ENCODE results near the gene C1QTNF6. TPM values are rescaled to one million over a fixed set of nuclear protein-coding genes. Genes with fewer than 3 reads are reported as not detected.
A peak's percentile ranks its signal among the peaks of the same experiment; 100 is the strongest.

Gene C1QTNF6
- total RNA-seq, 6 experiments from 2014 or later = 3.3 to 5.0 (median 4.0) TPM

- H3K27ac Mint-ChIP-seq = no peak overlapping the region
- no peak for DNase-seq
- H3K4me3 Mint-ChIP-seq = no peak overlapping the region
- peaks cover 9% of the 10 kb centered on the region for H3K27me3 Mint-ChIP-seq (ENCODE audit: insufficient read depth)
- no peaks in the 10 kb centered on the region for H3K36me3 Mint-ChIP-seq (ENCODE audit: low read depth)
- peaks cover 41% of the 10 kb centered on the region for H3K4me1 Mint-ChIP-seq (ENCODE audit: low read depth)
- no peak for TF ChIP-seq CTCF (IDR thresholded peaks at IDR 0.05)
- no peaks in the 10 kb centered on the region for H3K9me3 Mint-ChIP-seq
Observed at GRCh38 chr22:37179622-37180420, 8.2 kb downstream of the C1QTNF6 start.

- Mint-ChIP-seq H3K36me3 (ENCODE audit: low read depth) (no peaks in the 10 kb centered on the region), H3K27me3 (ENCODE audit: insufficient read depth) (peaks cover 10% of the 10 kb centered on the region), H3K27ac (no peak overlapping the region), H3K9me3 (no peaks in the 10 kb centered on the region), H3K4me3 (no peak overlapping the region), H3K4me1 (ENCODE audit: low read depth) (peaks cover 41% of the 10 kb centered on the region)
- no peak for TF ChIP-seq CTCF (IDR thresholded peaks at IDR 0.05)
- DNase-seq = no peak
Observed at GRCh38 chr22:37179126-37179470, 8.9 kb downstream of the C1QTNF6 start.

- no peak overlapping the region for H3K27ac Mint-ChIP-seq
- no peaks in the 10 kb centered on the region for H3K9me3 Mint-ChIP-seq
- no peak overlapping the region for H3K4me3 Mint-ChIP-seq
- TF ChIP-seq CTCF (IDR thresholded peaks at IDR 0.05) = no peak
- H3K36me3 Mint-ChIP-seq (ENCODE audit: low read depth) = no peaks in the 10 kb centered on the region
- H3K4me1 Mint-ChIP-seq (ENCODE audit: low read depth) = peaks cover 41% of the 10 kb centered on the region
- no peak for DNase-seq
- H3K27me3 Mint-ChIP-seq (ENCODE audit: insufficient read depth) = peaks cover 12% of the 10 kb centered on the region
Observed at GRCh38 chr22:37178350-37179125, 9.5 kb downstream of the C1QTNF6 start.

- DNase-seq = no peak
- no peaks in the 10 kb centered on the region for H3K36me3 Mint-ChIP-seq (ENCODE audit: low read depth)
- TF ChIP-seq CTCF (IDR thresholded peaks at IDR 0.05) = no peak
- H3K4me1 Mint-ChIP-seq (ENCODE audit: low read depth) = peaks cover 41% of the 10 kb centered on the region
- H3K4me3 Mint-ChIP-seq = no peak overlapping the region
- H3K9me3 Mint-ChIP-seq = no peaks in the 10 kb centered on the region
- peaks cover 13% of the 10 kb centered on the region for H3K27me3 Mint-ChIP-seq (ENCODE audit: insufficient read depth)
- H3K27ac Mint-ChIP-seq = peak overlapping the region; percentile 58
Observed at GRCh38 chr22:37177755-37178154, 10.3 kb downstream of the C1QTNF6 start.

- Mint-ChIP-seq H3K9me3 (no peaks in the 10 kb centered on the region), H3K27me3 (ENCODE audit: insufficient read depth) (peaks cover 13% of the 10 kb centered on the region), H3K27ac (peak overlapping the region; percentile 96), H3K4me3 (no peak overlapping the region), H3K4me1 (ENCODE audit: low read depth) (peaks cover 41% of the 10 kb centered on the region), H3K36me3 (ENCODE audit: low read depth) (no peaks in the 10 kb centered on the region)
- TF ChIP-seq CTCF (IDR thresholded peaks at IDR 0.05) = no peak
- DNase-seq = no peak
Observed at GRCh38 chr22:37177221-37177620, 10.8 kb downstream of the C1QTNF6 start.
